ENCODE results near the gene OCEL1. TPM values are rescaled to one million over a fixed set of nuclear protein-coding genes. Genes with fewer than 3 reads are reported as not detected.
"Not testable (repeated sequence)": the region's sequence is repeated elsewhere in the genome, so short reads cannot be mapped to it uniquely, and the experiment has no call there.

The OCEL1 gene
- total RNA-seq, 1 donor = 3.9 TPM

DNA sequence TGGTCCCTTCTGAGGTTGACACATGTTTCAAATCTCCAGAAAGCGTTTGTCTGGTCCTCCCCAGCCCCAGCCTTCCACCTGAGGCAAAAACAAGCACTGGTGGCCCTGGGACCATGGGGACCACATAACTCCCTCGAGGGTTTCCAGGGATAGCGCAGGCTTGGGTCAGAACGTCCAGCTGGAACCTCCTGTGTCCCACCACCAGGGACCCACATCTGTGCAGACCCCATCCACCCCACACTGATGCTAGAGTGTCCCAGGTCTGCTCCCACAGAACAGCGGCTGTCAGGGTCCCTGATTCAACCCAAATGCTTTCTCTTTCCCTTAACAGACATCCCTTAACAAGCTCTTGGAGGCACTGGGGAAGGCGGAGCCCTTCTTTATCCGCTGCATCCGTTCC lies 40.4 kb upstream of the OCEL1 start:
- no peak for DNase-seq (ENCODE audit: low read depth)
- no peak overlapping the region for H3K4me3 ChIP-seq (ENCODE audit: low read depth, low read length)
- TF ChIP-seq, protein P1, sequence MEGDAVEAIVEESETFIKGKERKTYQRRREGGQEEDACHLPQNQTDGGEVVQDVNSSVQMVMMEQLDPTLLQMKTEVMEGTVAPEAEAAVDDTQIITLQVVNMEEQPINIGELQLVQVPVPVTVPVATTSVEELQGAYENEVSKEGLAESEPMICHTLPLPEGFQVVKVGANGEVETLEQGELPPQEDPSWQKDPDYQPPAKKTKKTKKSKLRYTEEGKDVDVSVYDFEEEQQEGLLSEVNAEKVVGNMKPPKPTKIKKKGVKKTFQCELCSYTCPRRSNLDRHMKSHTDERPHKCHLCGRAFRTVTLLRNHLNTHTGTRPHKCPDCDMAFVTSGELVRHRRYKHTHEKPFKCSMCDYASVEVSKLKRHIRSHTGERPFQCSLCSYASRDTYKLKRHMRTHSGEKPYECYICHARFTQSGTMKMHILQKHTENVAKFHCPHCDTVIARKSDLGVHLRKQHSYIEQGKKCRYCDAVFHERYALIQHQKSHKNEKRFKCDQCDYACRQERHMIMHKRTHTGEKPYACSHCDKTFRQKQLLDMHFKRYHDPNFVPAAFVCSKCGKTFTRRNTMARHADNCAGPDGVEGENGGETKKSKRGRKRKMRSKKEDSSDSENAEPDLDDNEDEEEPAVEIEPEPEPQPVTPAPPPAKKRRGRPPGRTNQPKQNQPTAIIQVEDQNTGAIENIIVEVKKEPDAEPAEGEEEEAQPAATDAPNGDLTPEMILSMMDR (IDR thresholded peaks at IDR 0.05; ENCODE audit: insufficient read depth, low read depth, low read length) = no peak

DNA sequence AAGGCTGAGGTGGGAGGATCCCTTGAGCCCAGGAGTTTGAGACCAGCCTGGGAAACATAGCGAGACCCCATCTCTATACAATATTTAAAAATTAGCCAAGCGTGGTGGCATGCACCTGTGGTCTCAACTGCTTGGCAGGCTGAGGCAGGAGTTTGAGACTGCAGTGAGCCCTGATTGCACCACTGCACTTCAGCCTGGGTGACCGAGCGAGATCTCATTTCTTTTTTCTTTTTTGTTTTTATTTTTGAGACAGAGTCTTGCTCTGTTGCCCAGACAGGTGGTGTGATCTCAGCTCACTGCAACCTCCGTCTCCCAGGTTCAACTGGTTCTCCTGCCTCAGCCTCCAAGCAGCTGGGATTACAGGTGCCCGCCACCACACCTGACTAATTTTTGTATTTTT lies 34.3 kb upstream of the OCEL1 start:
- DNase-seq (ENCODE audit: low read depth); H3K4me3 ChIP-seq (ENCODE audit: low read depth, low read length): not testable (repeated sequence)

DNA sequence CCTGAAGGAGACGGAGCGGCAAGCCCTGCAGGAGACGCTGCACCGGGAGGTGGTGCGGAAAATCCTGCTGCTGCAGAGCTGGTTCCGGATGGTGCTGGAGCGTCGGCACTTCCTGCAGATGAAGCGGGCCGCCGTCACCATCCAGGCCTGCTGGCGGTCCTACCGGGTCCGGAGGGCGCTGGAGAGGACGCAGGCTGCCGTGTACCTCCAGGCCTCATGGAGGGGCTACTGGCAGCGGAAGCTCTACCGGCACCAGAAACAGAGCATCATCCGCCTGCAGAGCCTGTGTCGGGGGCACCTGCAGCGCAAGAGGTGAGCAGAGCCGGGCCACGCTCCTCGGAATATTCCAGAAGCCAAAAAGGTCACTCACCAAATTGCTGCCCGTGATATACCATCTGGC lies 33.3 kb upstream of the OCEL1 start:
- TF ChIP-seq, protein P1 (IDR thresholded peaks at IDR 0.05; ENCODE audit: insufficient read depth, low read depth, low read length) = no peak
- no peak overlapping the region for H3K4me3 ChIP-seq (ENCODE audit: low read depth, low read length)
- DNase-seq (ENCODE audit: low read depth) = no peak

DNA sequence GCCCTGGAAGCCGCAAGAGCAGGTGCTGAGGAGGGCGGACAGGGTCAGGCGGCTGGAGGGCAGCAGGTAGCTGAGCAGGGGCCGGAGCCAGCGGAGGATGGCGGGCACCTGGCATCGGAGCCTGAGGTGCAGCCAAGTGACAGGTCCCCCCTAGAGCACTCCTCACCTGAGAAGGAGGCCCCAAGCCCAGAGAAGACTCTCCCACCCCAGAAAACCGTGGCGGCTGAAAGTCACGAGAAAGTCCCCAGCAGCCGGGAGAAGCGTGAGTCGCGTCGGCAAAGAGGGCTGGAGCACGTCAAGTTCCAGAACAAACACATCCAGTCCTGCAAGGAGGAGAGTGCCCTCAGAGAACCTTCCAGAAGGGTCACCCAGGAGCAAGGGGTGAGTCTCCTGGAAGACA lies 31.4 kb upstream of the OCEL1 start:
- no peak for DNase-seq (ENCODE audit: low read depth)
- TF ChIP-seq, protein P1 (IDR thresholded peaks at IDR 0.05; ENCODE audit: insufficient read depth, low read depth, low read length) = no peak
- H3K4me3 ChIP-seq (ENCODE audit: low read depth, low read length) = no peak overlapping the region

DNA sequence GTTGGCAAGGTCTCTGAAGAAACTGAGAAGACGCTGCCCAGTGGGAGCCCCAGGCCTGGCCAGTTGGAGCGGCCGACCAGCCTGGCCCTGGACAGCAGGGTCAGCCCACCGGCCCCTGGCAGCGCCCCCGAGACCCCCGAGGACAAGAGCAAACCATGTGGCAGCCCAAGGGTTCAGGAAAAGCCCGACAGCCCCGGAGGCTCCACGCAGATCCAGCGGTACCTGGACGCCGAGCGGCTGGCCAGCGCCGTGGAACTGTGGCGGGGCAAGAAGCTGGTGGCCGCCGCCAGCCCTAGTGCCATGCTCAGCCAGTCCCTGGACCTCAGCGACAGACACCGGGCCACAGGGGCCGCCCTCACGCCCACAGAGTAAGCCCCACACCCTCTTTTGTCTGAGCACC lies 30.9 kb upstream of the OCEL1 start:
- DNase-seq (ENCODE audit: low read depth) = no peak
- TF ChIP-seq, protein P1 (IDR thresholded peaks at IDR 0.05; ENCODE audit: insufficient read depth, low read depth, low read length) = no peak
- H3K4me3 ChIP-seq (ENCODE audit: low read depth, low read length) = no peak overlapping the region

DNA sequence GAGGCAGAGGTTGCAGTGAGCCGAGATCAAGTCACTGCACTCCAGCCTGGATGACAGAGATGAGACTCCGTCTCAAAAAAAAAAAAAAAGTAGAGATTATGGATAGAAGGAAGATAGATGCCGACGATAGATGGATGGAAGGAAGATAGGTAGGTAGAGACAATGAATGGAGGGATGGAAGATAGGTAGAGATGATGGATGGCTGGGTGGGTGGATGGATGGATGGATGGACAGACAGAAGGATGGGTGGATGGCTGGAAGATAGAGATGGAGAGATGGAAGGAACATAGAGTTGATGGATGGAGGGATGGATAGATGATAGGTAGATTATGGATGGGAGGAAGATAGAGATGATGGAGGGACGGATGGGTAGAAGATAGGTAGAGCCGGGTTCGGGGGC lies 29.4 kb upstream of the OCEL1 start:
- TF ChIP-seq, protein P1 (IDR thresholded peaks at IDR 0.05; ENCODE audit: insufficient read depth, low read depth, low read length) = no peak
- no peak for DNase-seq (ENCODE audit: low read depth)
- no peak overlapping the region for H3K4me3 ChIP-seq (ENCODE audit: low read depth, low read length)

DNA sequence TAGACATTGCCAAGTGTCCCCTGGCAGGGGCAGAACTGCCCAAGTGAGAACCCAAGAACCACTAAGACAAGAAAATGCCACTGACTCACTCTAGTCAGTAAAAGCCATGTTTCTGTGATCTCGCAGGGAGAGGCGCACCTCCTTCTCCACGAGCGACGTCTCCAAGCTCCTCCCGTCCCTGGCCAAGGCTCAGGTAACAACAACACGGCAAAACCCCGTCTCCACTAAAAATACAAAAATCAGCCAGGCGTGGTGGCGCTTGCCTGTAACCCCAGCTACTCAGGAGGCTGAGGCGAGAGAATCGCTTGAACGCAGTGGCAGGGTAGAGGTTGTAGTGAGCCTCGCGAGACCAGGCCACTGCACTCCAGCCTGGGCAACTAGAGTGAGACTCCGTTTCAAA lies 28.4 kb upstream of the OCEL1 start:
- TF ChIP-seq, protein P1 (IDR thresholded peaks at IDR 0.05; ENCODE audit: insufficient read depth, low read depth, low read length) = no peak

More for the DNA sequence above, 28.4 kb upstream of the OCEL1 start:
- H3K4me3 ChIP-seq (ENCODE audit: low read depth, low read length) = no peak overlapping the region
- no peak for DNase-seq (ENCODE audit: low read depth)
